OCI-LY7 (cell line): ENCODE results near the gene KCTD5. TPM values are rescaled to one million over a fixed set of nuclear protein-coding genes. Genes with fewer than 3 reads are reported as not detected.

Experiments
- BruUV-seq: library from RNA; stranded (reverse); fragments of 400-500 nt; replicated peaks from 2 replicates; lab custom pipeline; 2021; lab: Mats Ljungman, UMichigan
- CTCF ChIA-PET: fragments of 300-600 bp; sonication (Branson Sonifier 250); formaldehyde crosslinking; loops from one replicate; lab custom pipeline; 2022; ENCODE audit warnings: antibody characterized with exemption; ENCODE audit not compliant: unreplicated experiment; lab: Charles Lee
- POLR2A ChIA-PET: fragments of 300-600 bp; sonication (Branson Sonifier 250); formaldehyde crosslinking; loops from one replicate; lab custom pipeline; 2022; ENCODE audit warnings: antibody characterized with exemption; lab: Charles Lee
- DNase-seq: peaks from one replicate; pipeline ENCODE4 v3.0.0-alpha.2; 2015; ENCODE audit warnings: low spot score
- H2AFZ ChIP-seq: fragments of 200-600 bp; sonication (generic), shearing (Covaris generic); 2 replicates; pipeline ENCODE4 v1.6.1; 2014; ENCODE audit warnings: mild to moderate bottlenecking, antibody characterized with exemption, low read length, moderate library complexity
- H3K27ac ChIP-seq: fragments of 200-600 bp; sonication (generic); 2 replicates; pipeline ENCODE4 v1.5.1; 2014; ENCODE audit warnings: mixed run types, low read depth, mild to moderate bottlenecking, moderate library complexity, low read length, inconsistent platforms; ENCODE audit not compliant: poor library complexity, severe bottlenecking
- H3K36me3 ChIP-seq: fragments of 200-600 bp; sonication (generic); 2 replicates; pipeline ENCODE4 v1.6.1; 2014; ENCODE audit warnings: mild to moderate bottlenecking, antibody characterized with exemption, low read length, moderate library complexity, mixed read lengths; ENCODE audit not compliant: insufficient read depth
- H3K4me1 ChIP-seq: fragments of 200-600 bp; sonication (generic); 2 replicates; pipeline ENCODE4 v1.5.1; 2014; ENCODE audit warnings: mild to moderate bottlenecking, low read length; ENCODE audit not compliant: insufficient read depth, poor library complexity, severe bottlenecking
- H3K4me2 ChIP-seq: fragments of 200-600 bp; sonication (generic); 2 replicates; pipeline ENCODE4 v1.6.1; 2014; ENCODE audit warnings: mild to moderate bottlenecking, low read length
- H3K4me3 ChIP-seq: fragments of 200-600 bp; sonication (generic); 2 replicates; pipeline ENCODE4 v1.5.1; 2014; ENCODE audit warnings: mild to moderate bottlenecking, low read depth, low read length; ENCODE audit not compliant: poor library complexity, severe bottlenecking
- H3K79me2 ChIP-seq: fragments of 200-600 bp; sonication (generic); 2 replicates; pipeline ENCODE4 v1.6.1; 2016; ENCODE audit warnings: low read depth, mild to moderate bottlenecking, low read length, moderate library complexity, mixed read lengths; ENCODE audit not compliant: insufficient read depth
- H3K9me2 ChIP-seq: fragments of 200-600 bp; sonication (generic); 2 replicates; pipeline ENCODE4 v1.6.1; 2016; ENCODE audit warnings: mild to moderate bottlenecking, low read length, mixed read lengths; ENCODE audit not compliant: insufficient read depth
- H3K9me3 ChIP-seq: fragments of 200-600 bp; sonication (generic); 2 replicates; pipeline ENCODE4 v1.6.1; 2014; ENCODE audit warnings: mild to moderate bottlenecking, mixed run types, low read length, mixed read lengths
- H4K20me1 ChIP-seq: fragments of 200-600 bp; sonication (generic); 2 replicates; pipeline ENCODE4 v1.6.1; 2014; ENCODE audit warnings: mild to moderate bottlenecking, antibody characterized with exemption, low read length, moderate library complexity, mixed read lengths; ENCODE audit not compliant: insufficient read depth
- EZH2phosphoT487 ChIP-seq: fragments of 200-600 bp; sonication (generic); IDR thresholded peaks from 2 replicates; pipeline ENCODE4 v1.6.1; 2018; ENCODE audit warnings: low read depth, borderline replicate concordance, mild to moderate bottlenecking, mixed run types, antibody characterized with exemption, low read length, moderate library complexity, mixed read lengths
- intact Hi-C: fragments of 100-400 bp; cut with micrococcal nuclease; formaldehyde crosslinking; loops from one replicate; pipeline ENCODE4 v1.10.0; 2022; ENCODE audit not compliant: unreplicated experiment
- total RNA-seq, 2 experiments: library from RNA; depleted of rRNA in 1 of 2; stranded (reverse); fragments of >200 nt in 1 of 2; shearing (Covaris generic) in 1 of 2; gene quantifications; 2 replicates each; pipeline ENCODE4 v1.2.3, GENCODE V29; 2014 to 2022
- TF ChIP-seq, protein P1 (sequence below): fragments of 200-600 bp; sonication (generic); conservative IDR thresholded peaks from 2 replicates; pipeline ENCODE4 v1.5.1; 2014; ENCODE audit warnings: mild to moderate bottlenecking, antibody characterized with exemption, low read length, moderate library complexity, mixed read lengths

Gene KCTD5
- total RNA-seq, 2 experiments from 2014 or later = 25.8 to 34.6 TPM

DNA sequence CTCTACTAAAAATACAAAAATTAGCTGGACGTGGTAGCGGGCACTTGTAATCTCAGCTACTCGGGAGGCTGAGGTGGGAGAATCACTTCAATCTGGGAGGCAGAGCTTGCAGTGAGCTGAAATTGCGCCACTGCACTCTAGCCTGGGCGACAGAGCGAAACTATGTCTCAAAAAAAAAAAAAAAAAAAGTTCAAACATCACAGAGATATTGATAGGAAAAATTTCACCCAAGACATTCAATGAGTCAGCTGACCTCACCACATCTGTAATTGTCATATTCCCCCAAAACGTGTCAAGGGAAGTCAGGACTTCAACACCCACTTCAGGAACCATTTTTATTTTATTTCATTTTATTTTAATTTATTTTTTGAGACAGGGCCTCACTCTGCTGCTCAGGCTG lies 45.7 kb downstream of the KCTD5 start:
- intact Hi-C loops = no loop called here
- no peaks in the 10 kb centered on the region for H3K79me2 ChIP-seq
- TF ChIP-seq, protein P1, sequence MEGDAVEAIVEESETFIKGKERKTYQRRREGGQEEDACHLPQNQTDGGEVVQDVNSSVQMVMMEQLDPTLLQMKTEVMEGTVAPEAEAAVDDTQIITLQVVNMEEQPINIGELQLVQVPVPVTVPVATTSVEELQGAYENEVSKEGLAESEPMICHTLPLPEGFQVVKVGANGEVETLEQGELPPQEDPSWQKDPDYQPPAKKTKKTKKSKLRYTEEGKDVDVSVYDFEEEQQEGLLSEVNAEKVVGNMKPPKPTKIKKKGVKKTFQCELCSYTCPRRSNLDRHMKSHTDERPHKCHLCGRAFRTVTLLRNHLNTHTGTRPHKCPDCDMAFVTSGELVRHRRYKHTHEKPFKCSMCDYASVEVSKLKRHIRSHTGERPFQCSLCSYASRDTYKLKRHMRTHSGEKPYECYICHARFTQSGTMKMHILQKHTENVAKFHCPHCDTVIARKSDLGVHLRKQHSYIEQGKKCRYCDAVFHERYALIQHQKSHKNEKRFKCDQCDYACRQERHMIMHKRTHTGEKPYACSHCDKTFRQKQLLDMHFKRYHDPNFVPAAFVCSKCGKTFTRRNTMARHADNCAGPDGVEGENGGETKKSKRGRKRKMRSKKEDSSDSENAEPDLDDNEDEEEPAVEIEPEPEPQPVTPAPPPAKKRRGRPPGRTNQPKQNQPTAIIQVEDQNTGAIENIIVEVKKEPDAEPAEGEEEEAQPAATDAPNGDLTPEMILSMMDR = no peak
- no peak for TF ChIP-seq EZH2phosphoT487
- no peaks in the 10 kb centered on the region for H3K4me1 ChIP-seq
- no peak overlapping the region for H3K27ac ChIP-seq
- CTCF ChIA-PET = no interaction called here
- POLR2A ChIA-PET = no interaction called here
- H3K4me2 ChIP-seq = no peak overlapping the region
- H3K9me2 ChIP-seq = no peaks in the 10 kb centered on the region
- H3K4me3 ChIP-seq = no peak overlapping the region
- BruUV-seq = no TSS peak
- no peak for DNase-seq
- no peak overlapping the region for H2AFZ ChIP-seq
- H3K36me3 ChIP-seq = no peaks in the 10 kb centered on the region
- no peaks in the 10 kb centered on the region for H3K9me3 ChIP-seq
- no peaks in the 10 kb centered on the region for H4K20me1 ChIP-seq

GRCh38 chr16:2734844-2735515 lies 52.7 kb downstream of the KCTD5 start:
- no TSS peak for BruUV-seq
- no peaks in the 10 kb centered on the region for H3K79me2 ChIP-seq
- POLR2A ChIA-PET = no interaction called here

More at GRCh38 chr16:2734844-2735515, 52.7 kb downstream of the KCTD5 start:
- Histone ChIP-seq H3K4me2 (no peak overlapping the region), H3K36me3 (no peaks in the 10 kb centered on the region), H3K9me3 (no peaks in the 10 kb centered on the region), H3K9me2 (no peaks in the 10 kb centered on the region), H3K4me3 (no peak overlapping the region), H3K4me1 (no peaks in the 10 kb centered on the region), H4K20me1 (no peaks in the 10 kb centered on the region), H3K27ac (no peak overlapping the region), H2AFZ (no peak overlapping the region)
- TF ChIP-seq EZH2phosphoT487 = no peak
- TF ChIP-seq, protein P1 = no peak
- intact Hi-C loops = no loop called here
- CTCF ChIA-PET = no interaction called here
- DNase-seq = no peak
